Panc1 (cell line): ENCODE results near the gene DRAM1.

Source experiments
- CTCF ChIP-seq: fragments of 450-650 bp; IDR thresholded peaks from 2 replicates; pipeline ENCODE4 v1.5.1; 2017; ENCODE audit warnings: mild to moderate bottlenecking
- POLR2AphosphoS5 ChIP-seq: IDR thresholded peaks from 2 replicates; pipeline ENCODE4 v1.6.1; 2012; ENCODE audit warnings: mild to moderate bottlenecking, low read depth, low read length, moderate library complexity
- TCF7L2 ChIP-seq: IDR thresholded peaks from 2 replicates; pipeline ENCODE4 v1.6.1; 2011; ENCODE audit warnings: mild to moderate bottlenecking, low read depth, low read length, inconsistent platforms
- TF ChIP-seq, protein P1 (sequence below), 2 experiments: IDR thresholded peaks; 2 replicates each; pipeline ENCODE4 v1.6.1; 2011 to 2012; ENCODE audit warnings: low read depth in 2 of 2, control low read depth in 1 of 2, low read length in 1 of 2, mild to moderate bottlenecking in 1 of 2, moderate library complexity in 1 of 2; ENCODE audit not compliant: insufficient read depth in 1 of 2

DNA sequence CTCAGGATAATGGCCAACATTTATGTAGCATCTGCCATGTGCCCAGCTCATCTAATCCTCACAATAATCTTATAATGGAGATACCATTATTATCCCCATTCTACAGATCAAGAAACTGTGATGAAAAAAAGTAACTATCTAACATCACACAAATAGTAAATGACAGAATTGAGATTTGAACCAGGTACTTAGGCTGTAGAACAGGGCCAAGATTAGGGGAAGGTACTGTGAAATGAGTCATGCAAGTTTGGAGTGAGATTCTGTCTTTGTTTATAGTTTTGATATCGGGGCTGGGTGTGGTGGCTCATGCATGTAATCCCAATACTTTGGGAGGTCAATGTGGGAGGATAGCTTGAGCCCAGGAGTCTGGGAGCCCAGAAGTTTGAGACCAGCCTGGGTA lies 45.4 kb upstream of the DRAM1 start:
- TF ChIP-seq CTCF (no peak), TCF7L2 (no peak), POLR2AphosphoS5 (no peak)
- TF ChIP-seq, protein P1, sequence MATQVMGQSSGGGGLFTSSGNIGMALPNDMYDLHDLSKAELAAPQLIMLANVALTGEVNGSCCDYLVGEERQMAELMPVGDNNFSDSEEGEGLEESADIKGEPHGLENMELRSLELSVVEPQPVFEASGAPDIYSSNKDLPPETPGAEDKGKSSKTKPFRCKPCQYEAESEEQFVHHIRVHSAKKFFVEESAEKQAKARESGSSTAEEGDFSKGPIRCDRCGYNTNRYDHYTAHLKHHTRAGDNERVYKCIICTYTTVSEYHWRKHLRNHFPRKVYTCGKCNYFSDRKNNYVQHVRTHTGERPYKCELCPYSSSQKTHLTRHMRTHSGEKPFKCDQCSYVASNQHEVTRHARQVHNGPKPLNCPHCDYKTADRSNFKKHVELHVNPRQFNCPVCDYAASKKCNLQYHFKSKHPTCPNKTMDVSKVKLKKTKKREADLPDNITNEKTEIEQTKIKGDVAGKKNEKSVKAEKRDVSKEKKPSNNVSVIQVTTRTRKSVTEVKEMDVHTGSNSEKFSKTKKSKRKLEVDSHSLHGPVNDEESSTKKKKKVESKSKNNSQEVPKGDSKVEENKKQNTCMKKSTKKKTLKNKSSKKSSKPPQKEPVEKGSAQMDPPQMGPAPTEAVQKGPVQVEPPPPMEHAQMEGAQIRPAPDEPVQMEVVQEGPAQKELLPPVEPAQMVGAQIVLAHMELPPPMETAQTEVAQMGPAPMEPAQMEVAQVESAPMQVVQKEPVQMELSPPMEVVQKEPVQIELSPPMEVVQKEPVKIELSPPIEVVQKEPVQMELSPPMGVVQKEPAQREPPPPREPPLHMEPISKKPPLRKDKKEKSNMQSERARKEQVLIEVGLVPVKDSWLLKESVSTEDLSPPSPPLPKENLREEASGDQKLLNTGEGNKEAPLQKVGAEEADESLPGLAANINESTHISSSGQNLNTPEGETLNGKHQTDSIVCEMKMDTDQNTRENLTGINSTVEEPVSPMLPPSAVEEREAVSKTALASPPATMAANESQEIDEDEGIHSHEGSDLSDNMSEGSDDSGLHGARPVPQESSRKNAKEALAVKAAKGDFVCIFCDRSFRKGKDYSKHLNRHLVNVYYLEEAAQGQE (IDR thresholded peaks at IDR 0.05; ENCODE audit: insufficient read depth in 1 of 2, low read depth in 2 of 2, low read length in 1 of 2): no peak
